Keratinocyte (primary cell): Measurements from ENCODE around the gene NCOA3. TPM values are rescaled to one million over a fixed set of nuclear protein-coding genes. Genes with fewer than 3 reads are reported as not detected.

Source experiments
- DNase-seq: peaks from one replicate; pipeline ENCODE4 v3.0.0-alpha.2; 2011; ENCODE audit warnings: low read depth, missing footprints, low spot score
- FAIRE-seq: peaks from 2 replicates; lab custom pipeline; 2011; peaks lifted over from hg19 to GRCh38; lab: Jason Lieb, UNC
- H2AFZ ChIP-seq: 2 replicates; pipeline ENCODE4 v1.6.0; 2012; ENCODE audit warnings: low read length, control low read depth, inconsistent platforms; ENCODE audit not compliant: control insufficient read depth
- H3K27ac ChIP-seq: 2 replicates; pipeline ENCODE4 v1.5.1; 2011; ENCODE audit warnings: low read length; ENCODE audit not compliant: control insufficient read depth, insufficient read depth
- H3K27me3 ChIP-seq: 3 replicates; pipeline ENCODE4 v1.6.0; 2011; ENCODE audit warnings: low read length; ENCODE audit not compliant: control insufficient read depth, insufficient read depth; ENCODE audit errors: extremely low read depth
- H3K36me3 ChIP-seq, 2 experiments: 2 replicates in 1 of 2; 3 replicates in 1 of 2; pipeline ENCODE4 v1.5.1; 2011; ENCODE audit warnings: low read length in 2 of 2, mild to moderate bottlenecking in 1 of 2; ENCODE audit not compliant: control insufficient read depth in 2 of 2, insufficient read depth in 2 of 2; ENCODE audit errors: extremely low read depth in 1 of 2
- H3K4me1 ChIP-seq: 3 replicates; pipeline ENCODE4 v1.5.1; 2011; ENCODE audit warnings: low read length; ENCODE audit not compliant: control insufficient read depth, insufficient read depth; ENCODE audit errors: extremely low read depth
- H3K4me2 ChIP-seq: 3 replicates; pipeline ENCODE4 v1.6.0; 2011; ENCODE audit warnings: low read depth, low read length; ENCODE audit not compliant: control insufficient read depth, insufficient read depth; ENCODE audit errors: extremely low read depth
- H3K4me3 ChIP-seq, 3 experiments: fragments of 200-600 bp in 1 of 3; sonication (generic) in 1 of 3; 2 replicates in 2 of 3; 3 replicates in 1 of 3; pipeline ENCODE4 v1.5.1; 2011 to 2016; ENCODE audit warnings: low read length in 3 of 3, mild to moderate bottlenecking in 3 of 3, control low read depth in 2 of 3, inconsistent platforms in 1 of 3, low read depth in 1 of 3, mixed read lengths in 1 of 3, mixed run types in 1 of 3, moderate library complexity in 1 of 3; ENCODE audit not compliant: control insufficient read depth in 2 of 3, insufficient read depth in 2 of 3; ENCODE audit errors: extremely low read depth in 1 of 3
- H3K79me2 ChIP-seq: 2 replicates; pipeline ENCODE4 v1.6.0; 2012; ENCODE audit warnings: low read length; ENCODE audit not compliant: control insufficient read depth, insufficient read depth
- H3K9ac ChIP-seq: 3 replicates; pipeline ENCODE4 v1.6.0; 2011; ENCODE audit warnings: low read length; ENCODE audit not compliant: control insufficient read depth, insufficient read depth; ENCODE audit errors: extremely low read depth
- H3K9me1 ChIP-seq: 3 replicates; pipeline ENCODE4 v1.6.0; 2011; ENCODE audit warnings: low read length; ENCODE audit not compliant: control insufficient read depth, insufficient read depth; ENCODE audit errors: extremely low read depth
- H3K9me3 ChIP-seq: 2 replicates; pipeline ENCODE4 v1.5.1; 2012; ENCODE audit warnings: low read depth, low read length; ENCODE audit not compliant: control insufficient read depth
- H4K20me1 ChIP-seq: 3 replicates; pipeline ENCODE4 v1.6.0; 2011; ENCODE audit warnings: low read length; ENCODE audit not compliant: control insufficient read depth, insufficient read depth; ENCODE audit errors: extremely low read depth
- CTCF ChIP-seq, 3 experiments: IDR thresholded peaks in 1 of 3; conservative IDR thresholded peaks in 1 of 3; optimal IDR thresholded peaks in 1 of 3; 2 replicates in 2 of 3; 3 replicates in 1 of 3; pipeline versions ENCODE3 to v1.5.1; 2011; ENCODE audit warnings: low read length in 3 of 3, mild to moderate bottlenecking in 3 of 3, moderate library complexity in 2 of 3, control low read depth in 1 of 3, inconsistent platforms in 1 of 3; ENCODE audit not compliant: insufficient read depth in 2 of 3; ENCODE audit errors: extremely low read depth in 1 of 3
- EZH2 ChIP-seq: IDR thresholded peaks from one replicate; pipeline ENCODE4 v1.6.1; 2012; ENCODE audit warnings: inconsistent platforms, mild to moderate bottlenecking, low read length, moderate library complexity
- dilution Hi-C: fragments of 300-500 bp; cut with MboI; formaldehyde crosslinking; loops from one replicate; pipeline ENCODE4 v1.7.0; 2020; ENCODE audit warnings: low sequenced_read_pairs; ENCODE audit not compliant: extremely low pct_ligation_motif_present
- polyA plus RNA-seq, 5 experiments: library from polyadenylated mRNA; depleted of rRNA in 3 of 5; stranded (reverse) in 3 of 5; stranded (forward) in 1 of 5; unstranded in 1 of 5; fragments of >200 nt; gene quantifications; 1 replicate in 1 of 5; 2 replicates in 3 of 5; 3 replicates in 1 of 5; pipeline versions ENCODE4 v1.2.1 to v1.2.3, GENCODE V29; 2011 to 2012; ENCODE audit warnings: missing spikeins in 2 of 5, low read depth in 1 of 5, low replicate concordance in 1 of 5

The NCOA3 gene
- polyA plus RNA-seq, 1 donor (not counting 4 experiments of a cell fraction or from before 2014, with no cell fraction given): 25.8 TPM

DNA sequence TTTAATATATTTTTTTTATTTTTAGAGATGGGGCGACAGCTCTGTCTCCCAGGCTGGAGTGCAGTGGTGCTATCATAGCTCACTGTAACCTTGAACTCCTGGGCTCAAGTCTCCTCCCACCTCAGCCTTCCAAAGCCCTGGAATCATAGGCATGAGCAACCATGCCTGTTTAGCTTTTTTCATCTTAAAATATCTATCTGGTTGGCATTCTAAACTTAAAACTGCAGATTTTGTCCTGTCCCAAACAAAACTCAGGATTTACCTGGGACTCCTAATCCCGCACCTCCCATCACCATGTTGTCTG, 158.9 kb downstream of the NCOA3 start:
- TF ChIP-seq EZH2: no peak
- TF ChIP-seq CTCF (optimal IDR thresholded peaks at IDR 0.05 in 1 of 3, IDR thresholded peaks at IDR 0.05 in 1 of 3, conservative IDR thresholded peaks at IDR 0.05 in 1 of 3; ENCODE audit: extremely low read depth in 1 of 3, insufficient read depth in 2 of 3, low read length in 3 of 3): no peak
- no peaks in the 10 kb centered on the region for H3K9me3 ChIP-seq
- dilution Hi-C loops: no loop called here
- no peak overlapping the region for H3K27ac ChIP-seq
- no peak overlapping the region for H2AFZ ChIP-seq
- H4K20me1 ChIP-seq: no peaks in the 10 kb centered on the region
- no peak overlapping the region for H3K4me2 ChIP-seq
- H3K36me3 ChIP-seq: peaks cover 39 to 42% of the 10 kb centered on the region in 2 experiments
- no peaks in the 10 kb centered on the region for H3K27me3 ChIP-seq
- peaks cover 17% of the 10 kb centered on the region for H3K4me1 ChIP-seq
- H3K9ac ChIP-seq: no peak overlapping the region
- FAIRE-seq (no peak), DNase-seq (no peak)
- no peaks in the 10 kb centered on the region for H3K9me1 ChIP-seq
- no peak overlapping the region for H3K4me3 ChIP-seq
- no peaks in the 10 kb centered on the region for H3K79me2 ChIP-seq

GRCh38 chr20:47660983-47661700, 159.5 kb downstream of the NCOA3 start:
- Histone ChIP-seq H3K9ac (no peak overlapping the region), H3K9me3 (no peaks in the 10 kb centered on the region), H2AFZ (no peak overlapping the region), H3K9me1 (no peaks in the 10 kb centered on the region), H3K79me2 (no peaks in the 10 kb centered on the region), H3K4me1 (peaks cover 21% of the 10 kb centered on the region), H3K27me3 (no peaks in the 10 kb centered on the region), H3K36me3 (peaks cover 41 to 42% of the 10 kb centered on the region in 2 experiments), H3K4me3 (no peak overlapping the region), H3K4me2 (no peak overlapping the region), H4K20me1 (no peaks in the 10 kb centered on the region), H3K27ac (no peak overlapping the region)
- dilution Hi-C loops: no loop called here
- TF ChIP-seq EZH2: no peak
- TF ChIP-seq CTCF (optimal IDR thresholded peaks at IDR 0.05 in 1 of 3, IDR thresholded peaks at IDR 0.05 in 1 of 3, conservative IDR thresholded peaks at IDR 0.05 in 1 of 3; ENCODE audit: extremely low read depth in 1 of 3, insufficient read depth in 2 of 3, low read length in 3 of 3): no peak
- DNase-seq (no peak), FAIRE-seq (no peak)
